ENCODE data around the gene SPACA4.

Gene SPACA4

GRCh38 chr19:48624067-48624594 is 17.6 kb downstream of the SPACA4 start:
- peak; percentile 95 for DNase-seq (ENCODE audit: low read depth)
- H3K4me3 ChIP-seq (ENCODE audit: low read depth, low read length), result peak overlapping the region; percentile 58
- TF ChIP-seq CTCF (IDR thresholded peaks at IDR 0.05; ENCODE audit: low read depth, low read length, missing control alignments), result no peak
- in situ Hi-C loops (cut with HindIII; ENCODE audit: low sequenced_read_pairs), result no loop called here

- H3K4me3 ChIP-seq (ENCODE audit: low read depth, low read length), result peak overlapping the region; percentile 58
- TF ChIP-seq CTCF (IDR thresholded peaks at IDR 0.05; ENCODE audit: low read depth, low read length, missing control alignments), result no peak
- DNase-seq (ENCODE audit: low read depth), result no peak
- in situ Hi-C loops (cut with HindIII; ENCODE audit: low sequenced_read_pairs), result no loop called here
Measured at GRCh38 chr19:48624791-48625723, 18.5 kb downstream of the SPACA4 start.

GRCh38 chr19:48625891-48626327 is 19.4 kb downstream of the SPACA4 start:
- DNase-seq (ENCODE audit: low read depth), result no peak
- H3K4me3 ChIP-seq (ENCODE audit: low read depth, low read length), result no peak overlapping the region
- in situ Hi-C loops (cut with HindIII; ENCODE audit: low sequenced_read_pairs), result no loop called here
- TF ChIP-seq CTCF (IDR thresholded peaks at IDR 0.05; ENCODE audit: low read depth, low read length, missing control alignments), result no peak

GRCh38 chr19:48627201-48627864 is 20.8 kb downstream of the SPACA4 start:
- no peak for DNase-seq (ENCODE audit: low read depth)
- no peak overlapping the region for H3K4me3 ChIP-seq (ENCODE audit: low read depth, low read length)
- in situ Hi-C loops (cut with HindIII; ENCODE audit: low sequenced_read_pairs), result no loop called here
- no peak for TF ChIP-seq CTCF (IDR thresholded peaks at IDR 0.05; ENCODE audit: low read depth, low read length, missing control alignments)

GRCh38 chr19:48627865-48628314 is 21.3 kb downstream of the SPACA4 start:
- DNase-seq (ENCODE audit: low read depth), result no peak
- no peak overlapping the region for H3K4me3 ChIP-seq (ENCODE audit: low read depth, low read length)
- in situ Hi-C loops (cut with HindIII; ENCODE audit: low sequenced_read_pairs), result no loop called here
- no peak for TF ChIP-seq CTCF (IDR thresholded peaks at IDR 0.05; ENCODE audit: low read depth, low read length, missing control alignments)

GRCh38 chr19:48628486-48629296 is 22.1 kb downstream of the SPACA4 start:
- H3K4me3 ChIP-seq (ENCODE audit: low read depth, low read length), result no peak overlapping the region
- in situ Hi-C loops (cut with HindIII; ENCODE audit: low sequenced_read_pairs), result no loop called here
- DNase-seq (ENCODE audit: low read depth), result no peak
- TF ChIP-seq CTCF (IDR thresholded peaks at IDR 0.05; ENCODE audit: low read depth, low read length, missing control alignments), result no peak
